NCI-H446 (cell line): ENCODE measurements around the gene FAM170A.

Source experiments
- DNase-seq, 2 experiments: peaks; one replicate each; lab custom pipeline; 2025; lab: John Stamatoyannopoulos, UW

The FAM170A gene, protein sequence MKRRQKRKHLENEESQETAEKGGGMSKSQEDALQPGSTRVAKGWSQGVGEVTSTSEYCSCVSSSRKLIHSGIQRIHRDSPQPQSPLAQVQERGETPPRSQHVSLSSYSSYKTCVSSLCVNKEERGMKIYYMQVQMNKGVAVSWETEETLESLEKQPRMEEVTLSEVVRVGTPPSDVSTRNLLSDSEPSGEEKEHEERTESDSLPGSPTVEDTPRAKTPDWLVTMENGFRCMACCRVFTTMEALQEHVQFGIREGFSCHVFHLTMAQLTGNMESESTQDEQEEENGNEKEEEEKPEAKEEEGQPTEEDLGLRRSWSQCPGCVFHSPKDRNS

DNA sequence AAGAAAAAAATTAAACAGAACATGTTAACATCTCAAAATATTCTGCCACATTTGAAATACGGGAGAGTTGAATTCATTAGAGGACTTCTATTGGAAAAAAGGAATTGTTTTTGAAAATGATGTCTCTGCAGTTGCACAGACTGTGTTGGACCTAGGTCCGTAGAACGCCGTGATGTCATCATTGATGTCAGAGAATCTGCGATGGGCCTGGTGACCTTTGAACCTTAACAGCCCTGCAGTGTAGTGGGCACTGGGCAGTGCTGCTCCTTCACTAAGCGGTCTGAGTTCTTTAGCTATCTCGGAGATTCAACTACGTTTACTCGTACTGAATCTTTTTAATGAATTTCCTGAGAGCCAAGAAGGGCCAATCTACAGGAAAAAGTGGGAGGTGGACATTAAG is at the start of gene FAM170A:
Gene FAM170A, plus strand, starts transcription at position 220 of the 400 bp plus-strand sequence. CDS start 211 bp downstream, outside the sequence.
- DNase-seq = no peak

DNA sequence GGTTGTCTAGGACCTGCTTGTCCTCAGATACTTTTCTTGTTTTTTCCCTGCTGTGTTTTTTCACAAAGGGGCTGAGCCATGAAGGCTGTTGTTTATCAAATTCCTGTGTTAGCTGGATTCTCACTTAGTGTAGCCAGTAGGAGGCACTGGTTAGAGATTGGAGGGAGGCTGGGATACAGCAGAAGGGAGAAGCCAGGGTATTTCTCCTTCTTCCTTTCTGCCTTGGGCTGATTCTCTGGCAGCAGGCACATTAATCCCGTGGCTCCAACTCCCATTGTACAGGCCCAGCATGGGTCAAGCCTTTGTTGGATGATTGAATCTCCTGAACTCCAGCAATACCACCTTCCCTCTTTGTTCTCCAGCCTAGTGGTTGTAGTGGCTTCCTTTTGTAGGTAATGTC is 46.4 kb upstream of the FAM170A start:
- no peak for DNase-seq

DNA sequence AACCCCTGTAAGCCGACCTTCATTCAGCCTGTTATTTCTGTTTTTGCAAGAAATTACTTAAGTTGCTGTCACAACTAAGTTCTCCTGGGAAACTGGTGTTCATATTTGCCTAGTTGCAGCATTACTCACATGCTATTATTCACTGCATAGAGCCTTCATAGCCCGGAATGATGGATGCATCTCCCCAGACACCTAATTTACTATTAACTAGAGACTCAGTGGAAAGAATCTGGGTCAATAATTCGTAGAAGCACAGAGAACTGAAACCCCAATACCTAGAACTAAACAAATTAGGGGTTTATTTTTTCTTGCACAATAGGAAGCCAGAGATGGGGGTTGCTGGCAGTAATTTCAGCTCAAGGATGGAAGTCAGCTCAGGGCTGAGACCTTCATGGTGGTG is 45.7 kb upstream of the FAM170A start:
- no peak for DNase-seq

DNA sequence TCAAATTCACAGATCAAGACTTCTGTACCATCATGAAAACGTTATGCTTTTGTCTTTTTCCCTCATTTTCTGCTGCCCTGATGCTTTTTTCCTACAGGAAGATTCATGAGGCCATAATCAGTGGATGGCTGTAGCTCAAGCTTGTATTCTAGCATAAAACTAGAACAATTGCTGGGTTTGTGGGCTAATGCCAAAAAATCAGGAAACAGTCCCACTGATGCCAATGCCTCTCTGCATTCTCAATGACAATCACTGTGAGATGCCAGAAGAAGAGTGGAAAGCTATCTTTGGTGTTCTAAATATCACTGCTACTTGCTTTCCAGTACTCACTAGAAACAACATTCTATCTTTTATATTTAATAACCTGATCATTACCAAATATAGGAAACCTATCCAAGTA is 33.3 kb upstream of the FAM170A start:
- no peak for DNase-seq

DNA sequence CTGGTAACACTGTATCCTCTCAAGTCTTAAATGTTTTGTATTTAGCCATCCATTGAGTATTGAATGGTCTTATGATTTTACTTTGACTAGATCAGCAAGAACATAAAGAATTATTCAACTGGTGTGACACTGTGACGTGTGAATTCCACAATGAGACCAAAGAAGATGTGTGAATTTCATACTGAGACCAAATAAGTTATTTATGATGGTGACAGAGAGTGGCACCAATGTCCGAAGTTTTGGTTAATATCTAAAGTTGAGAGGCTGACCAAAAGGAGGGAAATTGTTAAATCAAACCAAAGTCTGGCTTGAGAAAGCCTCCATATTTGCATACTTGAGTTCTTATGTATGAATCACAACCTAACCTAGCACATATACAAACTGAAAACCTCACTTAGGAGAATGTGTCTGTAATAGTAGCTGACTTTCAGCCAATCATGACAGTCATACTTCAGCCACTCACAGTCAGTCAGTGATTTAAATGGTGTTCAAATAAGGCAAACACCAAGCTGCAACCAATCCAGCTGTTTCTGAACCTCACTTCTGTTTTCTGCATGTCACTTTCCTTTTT is 31.5 kb upstream of the FAM170A start:
- DNase-seq = no peak

DNA sequence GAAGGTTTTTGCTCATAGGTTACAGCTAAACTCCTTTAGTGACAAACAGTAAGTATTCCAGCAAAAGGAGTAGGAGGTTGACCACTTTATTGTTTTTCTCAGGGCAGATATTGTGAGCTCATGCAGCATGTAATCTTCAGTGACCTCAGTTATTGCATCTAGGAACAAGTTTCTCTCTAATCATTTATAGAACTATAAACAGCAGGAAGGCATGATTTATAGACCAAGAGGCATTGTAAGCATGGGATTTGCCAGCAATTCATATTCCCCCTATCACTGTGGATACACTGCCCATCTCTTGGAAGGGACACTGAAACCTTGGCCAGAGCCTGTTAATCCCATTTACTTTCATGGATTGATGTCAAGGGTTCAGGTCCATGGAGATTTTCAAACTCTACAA is 15.4 kb upstream of the FAM170A start:
- DNase-seq = no peak

DNA sequence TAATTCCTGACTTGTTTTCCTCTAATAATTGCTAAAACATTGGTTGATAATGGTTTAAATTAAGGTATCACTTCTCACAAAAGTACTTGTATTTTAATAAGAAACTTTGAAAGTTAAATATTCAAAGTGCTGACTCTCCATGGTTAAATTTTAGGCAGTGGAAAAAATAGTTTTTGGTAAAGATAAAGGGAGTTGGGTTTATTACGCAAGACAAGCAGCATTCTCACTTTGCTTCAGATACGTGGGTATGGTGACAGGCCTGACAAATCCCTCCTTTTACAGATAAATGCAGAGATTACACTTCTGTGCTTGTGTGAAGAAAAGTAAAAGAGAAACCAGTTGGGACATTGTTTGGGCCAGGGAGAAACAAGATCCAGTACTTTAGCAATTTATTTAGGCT is 14.5 kb upstream of the FAM170A start:
- no peak for DNase-seq

DNA sequence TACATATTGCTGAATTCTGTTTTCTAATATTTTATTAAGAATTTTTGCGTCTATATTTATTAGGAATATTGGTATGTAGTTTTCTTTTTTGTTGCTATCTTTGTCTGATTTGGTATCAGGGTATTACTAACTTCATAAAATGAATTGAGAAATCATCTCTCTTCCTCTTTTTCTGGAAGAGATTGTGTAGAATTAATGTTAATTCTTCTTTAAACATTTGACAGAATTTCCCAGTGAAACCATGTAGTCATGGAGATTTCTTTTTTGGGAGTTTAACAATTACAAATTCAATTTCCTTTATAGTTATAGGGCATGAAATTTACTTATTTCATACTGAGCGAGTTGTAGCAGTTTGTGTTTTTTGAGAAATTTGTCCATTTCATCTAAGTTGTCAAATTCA is 3.3 kb upstream of the FAM170A start:
- DNase-seq = no peak

DNA sequence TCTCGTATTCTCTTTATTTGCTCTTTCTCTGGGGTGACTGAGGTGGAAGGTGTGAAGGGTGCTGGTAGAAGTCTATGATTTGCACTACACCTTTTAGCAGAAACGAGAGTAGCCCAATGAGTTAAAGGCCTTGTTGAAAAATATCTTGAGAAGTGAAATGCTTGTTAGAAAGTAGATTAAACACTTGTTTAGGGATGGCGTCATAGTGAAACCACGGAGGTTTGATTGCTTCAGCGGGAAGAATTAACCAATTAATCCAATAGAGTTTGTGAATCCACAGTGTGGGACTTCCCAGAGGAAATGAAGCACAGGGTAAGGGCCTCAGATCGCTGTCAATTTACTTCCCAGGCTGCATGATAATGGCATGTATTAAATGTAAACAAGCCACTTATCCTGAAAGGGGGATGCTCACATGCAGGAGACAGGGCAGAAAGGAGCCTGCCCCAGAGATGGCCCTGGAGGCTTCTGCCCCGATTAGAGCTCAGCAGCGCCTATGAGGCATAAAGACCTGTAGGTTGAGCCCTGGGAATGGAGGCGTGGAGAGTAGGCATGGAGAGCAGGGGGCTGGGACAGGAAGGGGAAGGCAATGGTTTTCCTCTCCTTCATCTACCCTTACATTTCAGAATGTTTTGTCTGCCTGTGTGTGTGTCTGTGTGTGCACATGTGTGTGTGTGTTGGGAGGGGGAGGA is 1.5 kb downstream of the FAM170A start:
- no peak for DNase-seq

DNA sequence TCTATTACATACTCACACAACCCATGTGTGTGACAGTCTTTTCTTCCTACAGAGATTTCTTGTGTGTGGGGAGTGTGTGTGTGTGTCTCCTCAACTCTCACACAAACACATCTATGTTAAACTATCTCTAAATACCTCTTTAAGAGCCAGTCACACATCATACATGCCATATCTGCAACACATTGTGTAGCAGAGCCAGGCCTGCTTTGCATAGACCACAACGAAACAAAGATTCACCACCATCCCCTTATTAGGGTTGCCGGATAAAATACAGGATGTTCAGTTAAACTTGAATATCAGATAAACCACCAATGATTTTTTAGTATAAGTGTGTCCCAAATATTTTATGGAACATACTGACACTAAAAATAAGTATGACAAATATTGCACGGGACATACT is 2.3 kb downstream of the FAM170A start:
- no peak for DNase-seq

DNA sequence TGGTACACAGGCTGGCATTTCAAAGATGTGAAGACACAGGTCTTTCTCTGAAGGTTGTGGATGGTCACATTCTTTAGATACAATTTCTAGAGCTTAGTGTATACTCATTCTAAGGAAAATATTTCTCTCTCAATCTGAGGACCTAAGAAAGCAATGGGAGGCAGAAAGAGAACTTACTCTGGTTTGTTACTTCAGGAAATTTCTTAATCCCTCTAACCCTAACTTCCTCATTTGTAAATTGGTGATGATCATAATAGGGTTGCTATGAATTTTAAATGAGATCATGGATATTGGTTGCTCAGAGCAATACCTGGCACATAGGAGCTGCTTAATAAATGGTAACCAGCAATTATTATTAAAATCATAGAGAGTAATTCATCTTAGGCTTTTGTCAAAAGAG is 22.1 kb downstream of the FAM170A start:
- DNase-seq = no peak

DNA sequence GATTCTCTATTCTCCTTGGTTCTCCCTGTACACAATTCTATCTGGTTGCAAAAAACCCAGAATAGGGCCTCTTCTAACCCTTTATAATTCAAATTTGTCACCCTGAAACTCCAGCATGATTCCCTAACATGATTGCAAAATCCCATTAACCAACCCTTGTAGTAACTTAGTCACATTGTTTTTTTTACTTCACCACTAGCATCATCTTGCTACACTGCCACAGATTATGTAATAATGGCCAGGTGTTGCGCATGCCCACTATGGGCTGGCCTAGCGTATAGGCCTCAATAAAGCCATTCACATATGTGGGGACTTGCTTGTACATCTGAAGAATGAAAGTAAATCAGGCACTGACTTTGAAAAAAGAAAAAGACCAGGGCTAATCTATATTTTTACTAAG is 25.7 kb downstream of the FAM170A start:
- DNase-seq = no peak

DNA sequence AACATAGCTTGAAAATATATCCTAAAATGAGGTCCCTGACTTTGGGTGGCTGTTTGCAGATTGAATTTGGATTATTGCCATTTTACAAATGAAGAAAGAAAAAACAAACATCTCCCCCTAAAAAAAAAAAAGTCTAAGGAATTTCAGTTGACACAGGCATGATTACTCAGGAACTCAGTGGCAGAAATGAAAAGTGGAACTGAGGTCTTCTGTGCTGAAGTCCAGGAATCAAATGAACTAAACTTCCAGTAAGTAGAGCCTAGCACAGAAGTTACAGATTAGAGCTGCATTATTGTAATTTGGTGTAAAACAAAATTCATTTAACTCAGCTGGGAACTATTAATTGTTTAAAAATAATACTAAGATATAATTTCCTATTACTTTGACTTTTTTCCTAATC is 26.7 kb downstream of the FAM170A start:
- DNase-seq = no peak

DNA sequence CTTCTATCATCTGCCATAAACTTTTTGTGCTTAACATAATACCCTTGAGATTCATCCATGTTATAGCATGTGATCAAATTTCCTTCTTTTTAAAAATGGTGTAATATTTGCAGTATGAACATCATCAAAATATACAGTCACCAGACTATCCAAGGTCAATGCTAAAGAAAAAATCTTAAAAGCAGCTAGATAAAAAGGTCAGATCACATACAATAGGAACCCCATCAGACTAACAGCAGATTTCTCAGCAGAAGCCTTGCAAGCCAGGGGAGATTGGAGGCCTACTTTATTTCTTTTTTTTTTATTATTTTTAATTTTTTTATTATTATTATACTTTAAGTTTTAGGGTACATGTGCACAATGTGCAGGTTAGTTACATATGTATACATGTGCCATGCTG is 37.2 kb downstream of the FAM170A start:
- no peak for DNase-seq

DNA sequence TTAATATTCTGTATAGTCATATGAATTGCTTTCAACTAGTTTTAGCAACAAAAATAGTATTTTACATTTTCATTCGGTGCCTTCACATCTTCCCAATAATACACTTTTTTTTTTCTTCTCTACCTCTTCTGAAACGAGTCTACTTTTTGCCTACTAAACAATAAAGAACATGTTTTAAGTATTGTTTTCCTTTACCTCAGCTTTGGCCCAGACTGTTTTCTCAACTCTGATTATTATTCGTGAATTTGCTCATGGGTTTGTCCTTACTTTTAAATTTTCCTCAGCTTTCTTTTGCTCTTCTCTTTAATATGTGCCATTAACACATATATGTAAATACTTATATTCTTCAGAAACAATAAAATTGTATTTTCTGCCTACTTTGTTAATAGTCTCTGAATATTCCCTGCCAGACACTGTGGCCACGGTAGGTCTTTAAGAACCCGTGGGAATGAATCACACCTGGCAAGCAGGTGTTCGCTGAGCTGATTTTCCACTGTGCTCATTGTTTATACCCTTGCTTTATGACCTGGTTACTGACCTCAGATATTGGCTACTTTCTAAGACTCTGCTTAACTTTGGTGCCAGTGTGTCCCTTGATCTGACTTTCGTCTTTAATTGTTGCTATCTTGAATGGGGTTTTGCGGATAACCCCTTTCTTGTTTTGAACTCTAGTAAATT is 49.1 kb downstream of the FAM170A start:
- no peak for DNase-seq

DNA sequence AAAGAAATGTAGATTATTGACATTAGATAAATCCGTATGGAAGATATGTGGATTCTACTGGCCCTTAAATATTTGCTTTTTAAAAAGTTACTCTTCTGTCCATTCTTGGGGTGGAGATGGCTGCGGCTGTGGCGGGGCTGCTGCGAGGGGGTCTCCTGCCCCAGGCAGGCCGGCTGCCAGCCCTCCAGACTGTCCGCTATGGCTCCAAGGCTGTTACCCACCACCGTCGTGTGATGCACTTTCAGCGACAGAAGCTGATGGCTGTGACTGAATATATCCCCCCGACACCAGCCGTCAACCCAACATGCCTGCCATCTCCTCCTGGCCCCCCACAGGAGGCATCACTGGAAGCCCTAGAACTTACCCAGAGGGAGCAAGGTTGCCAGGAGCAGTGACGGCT is 50.7 kb downstream of the FAM170A start:
- DNase-seq = no peak

DNA sequence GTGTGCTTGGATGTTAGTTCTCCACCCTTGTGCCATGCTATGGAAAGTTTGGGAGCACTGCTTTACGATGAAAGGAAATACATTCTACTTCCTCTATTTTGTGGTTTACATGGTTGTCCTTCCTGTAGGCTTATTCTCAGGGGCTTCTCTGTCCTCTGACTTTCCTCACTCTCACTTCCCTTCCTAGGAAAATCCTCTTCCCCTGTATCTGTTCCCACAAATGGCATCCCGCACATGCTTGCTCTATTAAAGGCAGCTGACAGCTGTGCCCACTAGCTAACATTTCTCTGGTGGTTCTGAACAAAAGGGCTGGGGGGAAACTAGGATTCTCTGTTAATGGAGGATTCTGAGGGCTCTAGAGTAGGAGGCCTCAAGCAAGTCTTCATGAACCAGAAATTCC is 52.4 kb downstream of the FAM170A start:
- no peak for DNase-seq

DNA sequence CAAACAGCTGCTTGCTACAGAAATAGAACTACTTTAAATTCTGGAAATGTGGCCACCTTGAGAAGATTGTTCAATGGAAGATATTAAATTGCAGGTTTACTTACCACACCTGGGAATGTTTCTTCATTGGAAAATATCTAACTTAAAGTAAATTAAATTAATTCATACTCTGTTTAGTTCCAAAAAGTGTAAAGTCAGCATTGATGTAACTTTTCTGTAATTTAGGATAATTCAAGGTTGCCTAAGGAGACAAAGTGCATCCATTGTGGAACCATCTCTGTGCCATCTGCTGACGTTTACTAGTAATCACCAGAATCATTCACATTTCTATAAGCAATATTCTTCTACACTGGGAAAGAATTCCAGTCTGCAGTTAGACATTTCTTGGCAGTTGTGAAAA is 53.0 kb downstream of the FAM170A start:
- DNase-seq = no peak
